Stimulated activated CD4-positive, alpha-beta T cell treated with anti-CD3 and anti-CD28 coated beads, Interleukin-4, amount 100 ng/mL, for 4 hours (primary cell): Measurements from ENCODE around the gene EIF5A2.
"Not testable (repeated sequence)": the region's sequence is repeated elsewhere in the genome, so short reads cannot be mapped to it uniquely, and the experiment has no call there.

Experiments
- DNase-seq, 2 experiments: peaks; one replicate each; pipeline ENCODE4 v3.0.0-alpha.2; 2020

EIF5A2 gene

DNA sequence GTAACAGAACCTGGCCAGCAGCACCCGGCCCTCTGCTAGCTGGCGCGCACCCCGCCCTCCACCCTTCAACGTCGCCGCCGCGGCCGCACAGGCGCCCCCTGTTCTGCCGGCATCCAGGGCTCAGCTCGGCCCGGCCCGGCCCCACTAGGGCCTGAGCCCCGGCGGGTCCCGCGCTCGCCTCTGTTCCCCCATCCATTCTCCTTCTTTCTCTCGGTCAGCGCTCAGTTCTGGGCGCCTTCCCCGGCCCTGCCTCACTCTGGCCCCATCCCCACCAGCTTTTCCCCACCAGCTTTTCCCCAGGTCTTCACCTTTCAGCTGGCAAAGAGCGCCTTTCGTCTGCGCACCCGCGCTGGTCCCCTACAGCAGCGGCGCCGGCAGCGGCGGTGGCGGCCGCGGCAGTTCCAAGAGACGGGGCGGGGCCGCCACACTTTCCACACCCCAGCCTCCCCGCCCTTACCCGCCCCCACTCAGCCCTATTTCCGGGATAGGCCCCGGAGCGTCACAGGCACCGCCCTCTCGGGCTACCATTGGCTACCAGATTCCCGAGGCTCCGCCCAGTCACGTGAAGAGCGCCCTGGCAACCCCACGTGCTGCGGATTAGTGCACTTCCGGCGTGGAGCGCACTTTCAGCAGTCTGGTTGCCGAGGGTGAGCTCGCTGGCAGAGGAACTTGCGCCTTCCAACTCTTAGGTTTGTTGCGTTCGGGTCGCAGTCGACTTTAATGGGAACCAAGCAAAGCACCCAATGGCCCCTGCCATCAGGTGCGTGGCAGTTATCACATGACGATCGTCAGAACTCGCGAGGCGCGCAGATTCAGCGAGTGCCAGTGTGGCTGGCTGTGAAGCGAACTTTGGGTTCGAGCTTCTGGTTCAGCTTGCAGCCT lies at the start of gene EIF5A2:
Gene EIF5A2, minus strand, starts transcription at position 403 of the 882 bp plus-strand sequence. CDS start 831 bp downstream, outside the sequence.
- peak; percentile 93 to 97 for DNase-seq

GRCh38 chr3:170956647-170957046 lies 48.2 kb upstream of the EIF5A2 start:
- DNase-seq, result no peak

- no peak for DNase-seq
Measured at GRCh38 chr3:170953736-170954135, 45.3 kb upstream of the EIF5A2 start.

- no peak for DNase-seq
Measured at GRCh38 chr3:170953229-170953628, 44.8 kb upstream of the EIF5A2 start.

DNA sequence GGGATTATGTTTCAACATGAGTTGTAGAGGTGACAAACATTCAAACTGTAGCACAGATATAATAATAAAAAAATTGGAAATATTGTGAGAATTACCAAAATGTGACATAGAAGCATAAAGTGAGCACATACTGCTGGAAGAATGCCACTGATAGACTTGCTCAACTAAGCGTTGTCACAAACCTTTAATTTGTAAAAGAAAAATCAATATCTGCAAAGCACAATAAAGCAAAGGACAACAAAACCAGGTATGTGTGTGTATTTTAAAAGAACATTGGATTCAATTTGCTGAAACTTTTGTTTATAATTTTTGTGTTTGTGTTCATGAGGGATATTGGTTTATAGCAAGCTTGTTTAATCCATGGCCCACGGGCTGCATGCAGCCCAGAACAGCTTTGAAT lies 40.8 kb upstream of the EIF5A2 start:
- DNase-seq, result no peak

DNA sequence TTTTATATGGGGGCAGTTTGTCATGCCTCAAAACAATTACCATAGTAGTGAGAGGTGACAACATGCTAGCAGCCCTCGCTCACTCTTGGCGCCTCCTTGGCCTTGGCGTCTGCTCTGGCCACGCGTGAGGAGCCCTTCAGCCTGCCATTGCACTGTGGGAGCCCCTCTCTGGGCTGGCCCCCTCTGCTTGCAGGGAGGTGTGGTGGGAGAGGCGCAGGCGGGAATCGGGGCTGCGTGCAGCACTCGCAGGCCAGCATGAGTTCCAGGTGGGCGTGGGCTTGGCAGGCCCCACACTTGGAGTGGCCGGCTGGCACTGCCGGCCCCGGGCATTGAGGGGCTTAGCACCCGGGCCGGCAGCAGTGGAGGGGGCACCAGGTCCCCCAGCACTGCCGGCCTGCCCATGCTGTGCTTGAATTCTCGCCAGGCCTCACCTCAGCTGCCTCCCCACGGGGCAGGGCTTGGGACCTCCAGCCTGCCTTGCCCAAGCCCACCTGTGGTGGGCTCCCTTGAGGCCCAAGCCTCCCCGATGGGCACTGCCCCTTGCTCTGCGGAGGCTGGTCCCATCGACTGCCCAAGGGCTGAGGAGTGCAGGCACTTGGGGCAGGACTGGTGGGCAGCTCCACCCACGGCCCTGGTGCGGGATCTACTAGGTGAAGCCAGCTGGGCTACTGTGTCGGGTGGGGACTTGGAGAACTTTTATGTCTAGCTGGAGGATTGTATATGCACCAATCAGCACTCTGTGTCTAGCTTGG lies 38.8 kb upstream of the EIF5A2 start:
- no peak for DNase-seq

DNA sequence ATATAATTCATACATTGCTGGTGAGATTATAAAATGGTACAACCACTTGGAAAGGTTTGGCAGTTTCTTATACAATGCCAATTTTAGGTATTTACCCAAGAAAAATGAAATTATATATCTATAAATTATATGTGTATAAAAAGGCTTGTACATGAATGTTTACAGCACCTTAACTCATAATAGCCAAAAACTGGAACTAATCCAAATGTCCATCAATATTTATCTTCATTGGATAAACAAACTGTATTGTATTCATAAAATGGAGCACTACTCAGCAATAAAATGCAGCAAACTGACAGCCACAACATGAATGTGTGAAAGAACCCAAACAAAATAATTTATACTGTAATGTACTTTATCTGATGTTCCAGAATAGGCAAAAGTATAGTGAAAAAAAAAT lies 33.6 kb upstream of the EIF5A2 start:
- no peak for DNase-seq

- no peak for DNase-seq
Measured at GRCh38 chr3:170941551-170941950, 33.1 kb upstream of the EIF5A2 start.

- not testable (repeated sequence) for DNase-seq
Measured at GRCh38 chr3:170933039-170933438, 24.6 kb upstream of the EIF5A2 start.

- DNase-seq, result not testable (repeated sequence)
Measured at GRCh38 chr3:170923553-170923952, 15.1 kb upstream of the EIF5A2 start.

GRCh38 chr3:170918715-170919114 lies 10.3 kb upstream of the EIF5A2 start:
- no peak for DNase-seq

DNA sequence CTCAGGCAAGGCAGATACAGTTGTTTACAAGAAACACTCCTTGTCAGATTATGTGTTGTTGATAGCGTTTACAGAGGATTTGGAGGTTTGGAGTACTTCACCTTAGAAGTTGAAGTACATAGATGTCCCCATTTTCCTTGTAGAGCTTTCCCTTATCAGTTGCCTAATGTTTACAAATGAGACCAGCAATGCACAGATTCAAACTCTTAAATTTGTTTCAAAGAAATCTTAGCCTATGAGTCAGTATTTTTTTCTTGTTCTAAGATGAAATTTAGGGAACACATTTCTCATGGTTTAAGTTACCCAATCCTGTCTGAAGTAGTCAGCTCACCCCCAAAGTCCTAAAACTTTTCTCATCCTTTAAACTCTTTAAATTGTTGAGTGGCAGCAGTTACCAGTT lies 6.3 kb upstream of the EIF5A2 start:
- DNase-seq, result no peak

- no peak for DNase-seq
Measured at GRCh38 chr3:170914212-170914611, 5.8 kb upstream of the EIF5A2 start.

GRCh38 chr3:170911051-170911450 lies 2.6 kb upstream of the EIF5A2 start:
- DNase-seq, result no peak

GRCh38 chr3:170910542-170910941 lies 2.1 kb upstream of the EIF5A2 start:
- DNase-seq, result no peak

GRCh38 chr3:170909129-170909903 lies 879 bp upstream of the EIF5A2 start:
- DNase-seq, result no peak

DNA sequence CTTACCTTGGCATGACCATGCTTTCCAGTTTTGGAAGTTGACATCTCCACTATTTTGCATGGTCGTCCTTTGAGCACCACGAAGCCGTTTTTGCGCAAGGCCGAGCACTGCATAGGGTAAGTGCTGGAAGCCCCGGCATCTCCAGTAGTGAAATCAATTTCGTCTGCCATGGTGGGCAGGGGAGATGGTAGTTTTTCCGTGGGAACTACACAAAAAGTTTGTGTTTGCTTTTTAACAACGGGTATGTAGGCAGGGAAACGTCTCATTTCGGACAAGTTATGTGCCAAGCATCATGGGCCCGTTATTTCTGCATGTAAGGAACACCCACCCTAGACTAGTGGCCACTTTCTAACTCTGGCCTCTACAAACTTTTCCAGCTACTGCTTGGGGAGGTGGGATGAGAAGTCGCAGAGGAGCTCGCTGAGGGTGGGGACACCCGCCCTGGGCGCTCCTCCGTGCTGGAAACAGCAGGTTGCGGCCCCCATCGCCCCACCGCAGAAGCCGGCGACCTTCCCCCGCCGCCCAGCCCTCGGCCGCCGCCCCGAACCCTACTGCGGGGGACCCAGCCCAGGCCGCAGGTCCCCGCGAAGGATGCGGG lies 701 bp downstream of the EIF5A2 start:
- no peak for DNase-seq

DNA sequence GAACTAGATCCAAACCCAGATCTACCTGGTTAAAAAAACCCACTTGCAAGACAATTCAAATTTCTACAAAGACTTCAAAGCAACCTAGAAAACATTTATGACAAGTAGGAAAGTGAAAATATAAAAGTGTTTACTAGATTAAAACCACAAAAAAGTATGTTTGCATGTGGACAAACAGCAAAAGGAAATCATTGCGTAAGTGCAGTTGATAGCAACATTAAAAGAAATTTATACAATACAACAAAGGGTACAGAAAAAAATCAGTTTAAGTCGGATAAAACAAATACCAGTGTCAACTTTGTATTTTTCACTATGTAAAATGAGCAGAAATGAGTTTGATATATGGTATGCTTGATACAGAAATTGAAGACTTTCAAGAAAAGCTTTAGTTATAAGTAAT lies 2.6 kb downstream of the EIF5A2 start:
- DNase-seq, result no peak

- DNase-seq, result no peak
Measured at GRCh38 chr3:170903123-170903522, 5.3 kb downstream of the EIF5A2 start.

DNA sequence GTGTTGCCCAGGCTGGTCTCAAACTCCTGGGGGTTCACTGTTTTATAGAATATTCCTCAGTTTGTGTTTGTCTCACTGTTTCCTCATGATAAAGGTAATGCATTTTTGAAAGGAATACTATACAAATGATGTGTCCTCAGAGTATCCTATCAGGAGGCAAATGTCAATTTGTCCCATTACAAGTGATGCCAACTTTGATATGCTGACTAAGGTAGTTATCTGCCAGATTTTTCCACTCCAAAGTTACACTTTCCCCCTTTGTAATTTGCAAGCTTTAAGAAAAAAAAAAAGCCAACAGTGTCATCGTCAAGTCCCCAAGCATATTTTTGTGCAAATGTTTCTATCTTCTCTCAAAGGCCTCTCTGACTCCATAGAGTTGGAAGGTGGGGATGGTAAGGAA lies 9.0 kb downstream of the EIF5A2 start:
- DNase-seq, result no peak

GRCh38 chr3:170897978-170898377 lies 10.5 kb downstream of the EIF5A2 start:
- no peak for DNase-seq

DNA sequence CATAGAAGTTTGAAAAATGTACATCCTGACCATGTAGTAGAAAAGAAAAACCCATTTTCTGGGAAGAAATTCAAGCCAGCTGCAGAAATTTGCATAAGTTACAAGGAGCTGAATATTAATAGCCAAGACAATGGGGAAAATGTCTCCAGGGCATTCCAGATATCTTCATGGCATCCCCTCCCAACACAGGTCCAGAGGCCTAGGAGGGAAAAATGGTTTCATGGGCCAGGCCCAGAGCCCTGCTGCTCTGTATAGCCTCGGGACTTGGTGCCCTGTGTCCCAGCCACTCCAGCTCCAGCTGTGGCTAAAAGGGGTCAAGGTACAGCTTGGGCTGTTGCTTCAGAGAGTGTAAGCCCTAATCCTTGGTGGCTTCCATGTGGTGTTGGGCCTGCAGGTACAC lies 11.2 kb downstream of the EIF5A2 start:
- DNase-seq, result not testable (repeated sequence)

GRCh38 chr3:170896781-170897180 lies 11.7 kb downstream of the EIF5A2 start:
- no peak for DNase-seq
